Mesendoderm (in vitro differentiated cells): ENCODE measurements around the gene ZBTB43.

Experiments used
- DNase-seq: peaks from one replicate; pipeline ENCODE4 v3.0.0; 2013
- H2AK5ac ChIP-seq: 2 replicates; pipeline ENCODE4 v1.6.1; 2013; ENCODE audit warnings: low read length, inconsistent platforms
- H2BK120ac ChIP-seq: 2 replicates; pipeline ENCODE4 v1.6.1; 2013; ENCODE audit warnings: low read depth, mild to moderate bottlenecking, low read length, moderate library complexity, mixed read lengths
- H2BK15ac ChIP-seq: replicated peaks from 2 replicates; pipeline ENCODE4 v1.6.1; 2013; ENCODE audit warnings: low read depth, mild to moderate bottlenecking, moderate library complexity
- H2BK5ac ChIP-seq: 2 replicates; pipeline ENCODE4 v1.6.1; 2013; ENCODE audit warnings: low read length, inconsistent platforms
- H3K18ac ChIP-seq: 2 replicates; pipeline ENCODE4 v1.6.1; 2013; ENCODE audit warnings: mild to moderate bottlenecking, low read length, mixed read lengths
- H3K23ac ChIP-seq: one replicate; pipeline ENCODE4 v1.6.1; 2013; ENCODE audit warnings: low read length
- H3K27ac ChIP-seq: 2 replicates; pipeline ENCODE4 v1.5.1; 2013; ENCODE audit warnings: low read depth, mild to moderate bottlenecking, inconsistent platforms, low read length, moderate library complexity
- H3K27me3 ChIP-seq: 2 replicates; pipeline ENCODE4 v1.6.1; 2013; ENCODE audit warnings: low read length, control low read depth, mild to moderate bottlenecking, inconsistent platforms; ENCODE audit not compliant: insufficient read depth, poor library complexity
- H3K36me3 ChIP-seq: 2 replicates; pipeline ENCODE4 v1.6.1; 2013; ENCODE audit warnings: low read length, inconsistent platforms; ENCODE audit not compliant: control insufficient read depth, insufficient read depth
- H3K4ac ChIP-seq: one replicate; pipeline ENCODE4 v1.6.1; 2013; ENCODE audit warnings: low read depth, mild to moderate bottlenecking, low read length, moderate library complexity
- H3K4me1 ChIP-seq: 2 replicates; pipeline ENCODE4 v1.6.1; 2013; ENCODE audit warnings: low read depth, low read length, inconsistent platforms; ENCODE audit not compliant: control insufficient read depth
- H3K4me2 ChIP-seq: 2 replicates; pipeline ENCODE4 v1.6.1; 2013; ENCODE audit warnings: low read length
- H3K4me3 ChIP-seq: 2 replicates; pipeline ENCODE4 v1.5.1; 2013; ENCODE audit warnings: mild to moderate bottlenecking, low read length
- H3K56ac ChIP-seq: one replicate; pipeline ENCODE4 v1.6.1; 2013; ENCODE audit warnings: low read length
- H3K79me1 ChIP-seq: 2 replicates; pipeline ENCODE4 v1.6.1; 2013; ENCODE audit warnings: low read length, inconsistent platforms
- H3K79me2 ChIP-seq: 2 replicates; pipeline ENCODE4 v1.6.1; 2013; ENCODE audit warnings: mild to moderate bottlenecking, low read length; ENCODE audit not compliant: control insufficient read depth, insufficient read depth
- H3K9ac ChIP-seq: 2 replicates; pipeline ENCODE4 v1.6.1; 2013; ENCODE audit warnings: low read length, inconsistent platforms
- H4K5ac ChIP-seq: one replicate; pipeline ENCODE4 v1.6.1; 2013; ENCODE audit warnings: low read length
- H4K8ac ChIP-seq: one replicate; pipeline ENCODE4 v1.6.1; 2013; ENCODE audit warnings: low read depth, mild to moderate bottlenecking, control low read depth, low read length, moderate library complexity
- WGBS: extraction: QIAGEN DNeasy Blood & Tissue Kit; methylation state at CpG from one replicate; pipeline ENCODE4 v1.1.7; 2013; ENCODE audit warnings: low lambda C conversion rate, missing lambda C conversion rate; ENCODE audit not compliant: insufficient coverage; ENCODE audit errors: extremely low coverage; 5-methylcytosine and 5-hydroxymethylcytosine counted together

Gene ZBTB43

DNA sequence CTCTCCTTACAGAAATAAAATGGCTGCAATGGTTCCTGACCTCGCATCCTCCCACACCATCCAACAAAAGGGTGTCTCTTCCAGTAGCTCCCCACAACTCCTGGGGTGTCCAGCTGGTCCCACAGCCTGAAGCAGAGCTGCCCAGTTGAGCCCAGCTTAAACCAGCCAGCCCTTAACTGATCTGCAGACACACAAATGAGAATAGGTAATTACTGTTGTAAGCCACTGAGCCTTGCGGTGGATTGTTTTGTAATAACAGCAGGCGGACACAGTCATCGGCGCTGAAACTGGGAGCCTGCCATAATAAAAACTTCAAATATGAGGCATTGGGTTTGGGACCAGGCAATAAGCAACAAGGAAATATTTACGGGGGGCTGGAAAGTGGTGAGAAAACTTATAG is 10.4 kb upstream of the ZBTB43 start:
- no peak overlapping the region for H2BK15ac ChIP-seq
- H3K79me1 ChIP-seq, result no peaks in the 10 kb centered on the region
- no peak for DNase-seq
- no peak overlapping the region for H3K9ac ChIP-seq
- H2AK5ac ChIP-seq, result no peak overlapping the region
- H3K27me3 ChIP-seq, result no peaks in the 10 kb centered on the region
- H4K8ac ChIP-seq, result no peak overlapping the region
- no peaks in the 10 kb centered on the region for H3K79me2 ChIP-seq
- no peak overlapping the region for H2BK120ac ChIP-seq
- H3K27ac ChIP-seq, result no peak overlapping the region
- H3K4ac ChIP-seq, result no peak overlapping the region
- H3K18ac ChIP-seq, result no peak overlapping the region
- no peaks in the 10 kb centered on the region for H3K4me1 ChIP-seq
- H4K5ac ChIP-seq, result no peak overlapping the region
- no peaks in the 10 kb centered on the region for H3K36me3 ChIP-seq
- H3K4me3 ChIP-seq, result no peak overlapping the region
- no CpG with 5 or more reads among the region's 6 CpGs for WGBS
- H2BK5ac ChIP-seq, result no peak overlapping the region
- H3K56ac ChIP-seq, result no peak overlapping the region
- no peak overlapping the region for H3K23ac ChIP-seq
- H3K4me2 ChIP-seq, result no peak overlapping the region

DNA sequence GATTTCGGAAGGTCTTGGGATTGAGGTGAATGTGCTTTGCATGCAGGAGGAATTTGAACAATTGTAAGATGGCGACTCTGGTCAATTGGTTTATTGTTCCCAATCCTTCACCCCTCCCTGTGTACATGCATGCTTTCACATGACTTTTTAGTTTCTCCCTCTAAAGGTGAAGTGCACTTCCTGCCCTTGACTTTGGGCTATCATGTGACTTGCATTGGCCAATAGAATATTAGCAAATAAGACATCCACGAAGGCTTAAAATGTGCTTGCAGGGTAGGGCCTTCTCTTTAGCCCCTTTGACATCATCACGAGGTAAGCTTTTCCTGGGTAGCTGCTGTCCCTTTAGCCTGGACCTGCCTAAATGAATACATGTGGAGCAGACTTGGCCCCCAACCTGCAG is 8.1 kb upstream of the ZBTB43 start:
- no peak overlapping the region for H3K23ac ChIP-seq
- no peak overlapping the region for H3K4me2 ChIP-seq
- no peak overlapping the region for H3K18ac ChIP-seq
- H2BK120ac ChIP-seq, result no peak overlapping the region
- no CpG with 5 or more reads among the region's 4 CpGs for WGBS
- H3K36me3 ChIP-seq, result no peaks in the 10 kb centered on the region
- H3K9ac ChIP-seq, result no peak overlapping the region
- no peak overlapping the region for H2BK15ac ChIP-seq
- no peaks in the 10 kb centered on the region for H3K27me3 ChIP-seq
- no peaks in the 10 kb centered on the region for H3K79me1 ChIP-seq
- no peak overlapping the region for H4K8ac ChIP-seq
- H3K79me2 ChIP-seq, result no peaks in the 10 kb centered on the region
- H4K5ac ChIP-seq, result no peak overlapping the region
- no peak overlapping the region for H3K27ac ChIP-seq
- no peak overlapping the region for H3K4me3 ChIP-seq
- no peak overlapping the region for H3K56ac ChIP-seq
- H2BK5ac ChIP-seq, result no peak overlapping the region
- no peak overlapping the region for H2AK5ac ChIP-seq
- no peaks in the 10 kb centered on the region for H3K4me1 ChIP-seq
- no peak overlapping the region for H3K4ac ChIP-seq
- peak; percentile 31 for DNase-seq

DNA sequence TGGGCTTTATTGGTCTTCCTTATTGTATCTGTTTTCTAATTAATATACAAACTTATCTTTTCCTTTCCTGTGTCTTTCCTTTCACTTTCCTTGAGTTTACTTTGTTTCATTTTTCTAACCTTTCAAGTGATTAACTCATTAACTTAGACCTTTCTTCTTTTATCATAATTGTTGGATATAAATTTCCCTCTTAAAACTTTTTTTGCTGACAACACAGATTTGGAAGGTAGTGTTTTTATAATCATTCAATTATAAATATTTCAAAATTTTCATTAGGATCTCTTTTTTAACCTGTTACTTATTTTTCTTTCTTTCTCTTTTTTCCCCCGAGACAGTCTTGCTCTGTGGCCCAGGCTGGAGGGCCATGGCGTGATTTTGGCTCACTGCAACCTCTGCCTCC is 6.9 kb upstream of the ZBTB43 start:
- Histone ChIP-seq H2BK120ac (no peak overlapping the region), H3K56ac (no peak overlapping the region), H3K79me1 (no peaks in the 10 kb centered on the region), H3K27me3 (no peaks in the 10 kb centered on the region), H3K4me1 (no peaks in the 10 kb centered on the region), H2AK5ac (no peak overlapping the region), H3K4me2 (no peak overlapping the region), H2BK5ac (no peak overlapping the region), H3K23ac (no peak overlapping the region), H3K18ac (no peak overlapping the region), H3K79me2 (no peaks in the 10 kb centered on the region), H3K4ac (no peak overlapping the region), H3K4me3 (no peak overlapping the region), H3K36me3 (no peaks in the 10 kb centered on the region), H4K5ac (no peak overlapping the region), H3K9ac (no peak overlapping the region), H3K27ac (no peak overlapping the region), H4K8ac (no peak overlapping the region), H2BK15ac (no peak overlapping the region)
- no peak for DNase-seq
- no CpG with 5 or more reads among the region's 2 CpGs for WGBS

DNA sequence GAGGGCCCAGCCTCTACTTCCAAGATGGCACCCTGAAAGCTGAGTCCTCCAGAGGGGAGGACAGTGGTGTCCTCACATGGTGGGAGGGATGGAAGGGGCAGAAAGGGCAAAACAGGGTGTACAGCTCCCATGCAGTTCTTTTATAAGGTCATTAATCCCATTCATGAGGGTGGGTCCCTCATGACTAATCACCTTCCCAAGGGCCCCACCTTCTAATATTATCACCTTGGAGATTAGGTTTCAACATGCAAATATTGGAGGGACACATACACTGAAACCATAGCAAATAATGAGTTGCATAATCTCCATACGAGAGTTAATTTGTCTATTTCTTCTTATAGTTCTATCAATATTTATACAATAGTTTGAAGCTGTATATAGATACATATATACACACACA is 5.8 kb upstream of the ZBTB43 start:
- no peaks in the 10 kb centered on the region for H3K4me1 ChIP-seq
- H3K56ac ChIP-seq, result no peak overlapping the region
- H3K79me1 ChIP-seq, result no peaks in the 10 kb centered on the region
- no peak overlapping the region for H2BK120ac ChIP-seq
- H3K36me3 ChIP-seq, result no peaks in the 10 kb centered on the region
- no peak overlapping the region for H2AK5ac ChIP-seq
- no peak overlapping the region for H3K27ac ChIP-seq
- no peak overlapping the region for H2BK5ac ChIP-seq
- H4K8ac ChIP-seq, result no peak overlapping the region
- no peak for DNase-seq
- H3K4me2 ChIP-seq, result no peak overlapping the region
- no peak overlapping the region for H3K4me3 ChIP-seq
- no peak overlapping the region for H3K23ac ChIP-seq
- H3K27me3 ChIP-seq, result no peaks in the 10 kb centered on the region
- WGBS, result no CpG with 5 or more reads among the region's 1 CpG
- no peaks in the 10 kb centered on the region for H3K79me2 ChIP-seq
- no peak overlapping the region for H2BK15ac ChIP-seq
- no peak overlapping the region for H3K18ac ChIP-seq
- H4K5ac ChIP-seq, result no peak overlapping the region
- no peak overlapping the region for H3K4ac ChIP-seq
- no peak overlapping the region for H3K9ac ChIP-seq

DNA sequence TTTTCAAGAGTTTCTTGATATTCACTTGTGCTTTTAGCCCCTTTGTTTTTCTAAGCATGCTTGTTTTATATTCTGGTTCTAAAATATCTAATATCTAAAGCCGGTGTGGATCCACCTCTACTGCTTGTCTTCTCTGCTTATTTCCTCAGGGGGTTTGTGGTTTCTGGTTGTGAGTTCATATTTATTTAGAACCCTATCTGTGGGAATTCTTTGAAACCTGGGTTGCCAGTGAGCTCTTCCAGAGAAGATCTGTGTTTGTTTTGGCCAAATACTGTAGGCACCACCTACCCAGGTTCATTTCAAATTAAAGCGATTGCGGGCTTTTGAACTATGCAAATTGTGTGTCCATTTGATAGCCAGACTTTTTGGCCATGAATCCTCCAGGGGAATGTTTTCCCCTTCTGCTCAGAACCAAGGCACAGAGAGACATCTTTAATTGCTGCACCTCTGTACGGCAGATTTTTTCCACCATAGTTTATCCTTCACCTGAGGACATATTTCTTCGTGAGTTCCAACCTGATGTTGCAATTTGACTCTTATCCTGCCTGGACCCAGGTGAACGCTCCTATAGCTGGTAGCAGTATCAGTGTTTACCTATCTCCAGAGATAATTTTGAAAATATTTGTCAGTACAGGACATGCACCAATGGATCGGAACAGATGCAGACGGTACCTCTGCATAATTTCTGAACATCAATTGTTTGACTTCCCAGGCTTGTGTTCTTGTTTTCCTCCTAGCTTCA is 2.4 kb upstream of the ZBTB43 start:
- Histone ChIP-seq H3K4me3 (no peak overlapping the region), H2AK5ac (no peak overlapping the region), H3K56ac (no peak overlapping the region), H3K4me2 (no peak overlapping the region), H3K36me3 (no peaks in the 10 kb centered on the region), H2BK15ac (no peak overlapping the region), H2BK120ac (no peak overlapping the region), H3K4ac (no peak overlapping the region), H3K79me2 (peaks cover 7% of the 10 kb centered on the region), H3K18ac (no peak overlapping the region), H3K9ac (no peak overlapping the region), H2BK5ac (no peak overlapping the region), H3K27me3 (no peaks in the 10 kb centered on the region), H4K5ac (no peak overlapping the region), H3K27ac (no peak overlapping the region), H3K23ac (no peak overlapping the region), H3K79me1 (peaks cover 6% of the 10 kb centered on the region), H3K4me1 (peaks cover 4% of the 10 kb centered on the region), H4K8ac (no peak overlapping the region)
- WGBS, result no CpG with 5 or more reads among the region's 8 CpGs
- no peak for DNase-seq

DNA sequence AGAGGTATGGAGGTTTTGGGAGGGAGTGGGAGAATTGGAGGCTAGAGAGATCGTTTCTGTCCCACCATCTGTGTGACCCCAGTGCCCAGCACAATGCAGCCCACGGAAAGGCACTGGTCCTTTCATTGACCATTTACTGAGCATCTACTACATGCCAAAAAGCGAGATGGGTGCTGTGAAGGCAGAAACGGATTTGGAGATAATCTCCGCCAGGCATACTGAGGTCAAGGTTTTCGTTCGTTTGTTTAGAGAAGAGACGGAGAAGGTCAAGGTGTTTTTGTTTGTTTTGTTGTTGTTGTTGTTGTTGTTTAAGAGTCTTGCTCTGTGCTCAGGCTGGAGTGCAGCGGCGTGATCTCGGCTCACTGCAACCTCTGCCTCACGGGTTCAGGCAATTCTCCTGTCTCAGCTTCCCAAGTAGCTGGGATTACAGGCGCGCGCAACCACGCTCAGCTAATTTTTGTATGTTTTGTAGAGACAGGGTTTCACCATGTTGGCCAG is 593 bp upstream of the ZBTB43 start:
- H3K23ac ChIP-seq, result no peak overlapping the region
- H3K79me1 ChIP-seq, result peaks cover 6% of the 10 kb centered on the region
- H3K56ac ChIP-seq, result peak overlapping the region; percentile 90
- no CpG with 5 or more reads among the region's 16 CpGs for WGBS
- no peak for DNase-seq
- H3K9ac ChIP-seq, result peak overlapping the region; percentile 76
- H3K18ac ChIP-seq, result no peak overlapping the region
- H3K27ac ChIP-seq, result no peak overlapping the region
- no peak overlapping the region for H2BK15ac ChIP-seq
- H3K4me3 ChIP-seq, result no peak overlapping the region
- H3K4me2 ChIP-seq, result peak overlapping the region; percentile 68
- no peaks in the 10 kb centered on the region for H3K36me3 ChIP-seq
- H4K8ac ChIP-seq, result no peak overlapping the region
- H2BK120ac ChIP-seq, result no peak overlapping the region
- H2BK5ac ChIP-seq, result no peak overlapping the region
- H3K27me3 ChIP-seq, result no peaks in the 10 kb centered on the region
- H4K5ac ChIP-seq, result peak overlapping the region; percentile 35
- H3K79me2 ChIP-seq, result peaks cover 7% of the 10 kb centered on the region
- no peak overlapping the region for H2AK5ac ChIP-seq
- H3K4ac ChIP-seq, result no peak overlapping the region
- peaks cover 4% of the 10 kb centered on the region for H3K4me1 ChIP-seq
